OCI-LY7 (cell line): Measurements from ENCODE around the gene KIF26A.

ENCODE experiments used
- EZH2phosphoT487 ChIP-seq: fragments of 200-600 bp; sonication (generic); IDR thresholded peaks from 2 replicates; pipeline ENCODE4 v1.6.1; 2018; ENCODE audit warnings: low read depth, borderline replicate concordance, mild to moderate bottlenecking, mixed run types, antibody characterized with exemption, low read length, moderate library complexity, mixed read lengths
- TF ChIP-seq, protein P1 (sequence below): fragments of 200-600 bp; sonication (generic); conservative IDR thresholded peaks from 2 replicates; pipeline ENCODE4 v1.5.1; 2014; ENCODE audit warnings: mild to moderate bottlenecking, antibody characterized with exemption, low read length, moderate library complexity, mixed read lengths

DNA sequence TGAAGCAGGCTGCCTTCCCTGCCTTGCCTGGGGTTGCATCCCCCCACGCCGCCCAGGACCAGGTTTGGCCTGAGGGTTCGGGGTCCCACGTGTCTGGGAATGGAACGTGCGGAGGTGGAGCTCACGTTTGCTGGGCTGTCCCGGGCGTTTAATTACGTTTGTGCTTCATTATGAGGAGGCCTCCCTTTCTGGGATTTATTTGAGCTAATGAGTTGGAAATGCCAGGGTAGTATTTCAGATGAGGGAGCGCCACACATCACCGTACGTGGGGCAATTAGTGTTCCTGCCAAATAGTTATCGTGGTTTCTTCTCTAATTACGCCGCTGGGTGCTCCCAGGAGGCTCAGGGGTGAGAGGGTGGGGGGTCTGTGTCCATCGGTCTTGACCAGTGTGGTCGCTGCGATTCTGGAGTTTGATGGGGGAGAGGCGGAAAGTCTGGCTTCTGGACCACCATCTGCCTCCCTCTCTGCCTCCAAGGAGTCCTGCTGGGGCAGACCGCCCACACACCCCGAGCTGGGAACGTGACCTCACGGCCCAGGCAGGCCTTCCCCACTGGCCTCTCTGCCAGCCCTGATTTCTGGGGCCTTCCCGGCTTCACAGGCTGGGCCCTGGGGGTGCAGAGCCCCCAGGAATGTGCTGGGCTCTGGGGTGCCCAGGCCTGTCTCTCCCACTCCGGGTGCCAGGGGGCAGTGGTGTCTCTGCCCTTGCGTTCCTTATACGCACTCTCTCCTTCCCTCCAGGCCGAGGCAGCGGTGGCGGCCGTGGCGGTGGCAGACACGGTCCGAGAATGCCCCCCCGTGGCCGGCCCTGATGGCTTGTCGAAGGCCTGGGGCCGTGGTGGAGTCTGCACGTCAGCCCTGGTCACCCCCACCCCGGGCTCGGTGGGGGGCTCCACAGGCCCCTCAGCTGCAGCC lies 18.9 kb downstream of the KIF26A start:
- TF ChIP-seq, protein P1, sequence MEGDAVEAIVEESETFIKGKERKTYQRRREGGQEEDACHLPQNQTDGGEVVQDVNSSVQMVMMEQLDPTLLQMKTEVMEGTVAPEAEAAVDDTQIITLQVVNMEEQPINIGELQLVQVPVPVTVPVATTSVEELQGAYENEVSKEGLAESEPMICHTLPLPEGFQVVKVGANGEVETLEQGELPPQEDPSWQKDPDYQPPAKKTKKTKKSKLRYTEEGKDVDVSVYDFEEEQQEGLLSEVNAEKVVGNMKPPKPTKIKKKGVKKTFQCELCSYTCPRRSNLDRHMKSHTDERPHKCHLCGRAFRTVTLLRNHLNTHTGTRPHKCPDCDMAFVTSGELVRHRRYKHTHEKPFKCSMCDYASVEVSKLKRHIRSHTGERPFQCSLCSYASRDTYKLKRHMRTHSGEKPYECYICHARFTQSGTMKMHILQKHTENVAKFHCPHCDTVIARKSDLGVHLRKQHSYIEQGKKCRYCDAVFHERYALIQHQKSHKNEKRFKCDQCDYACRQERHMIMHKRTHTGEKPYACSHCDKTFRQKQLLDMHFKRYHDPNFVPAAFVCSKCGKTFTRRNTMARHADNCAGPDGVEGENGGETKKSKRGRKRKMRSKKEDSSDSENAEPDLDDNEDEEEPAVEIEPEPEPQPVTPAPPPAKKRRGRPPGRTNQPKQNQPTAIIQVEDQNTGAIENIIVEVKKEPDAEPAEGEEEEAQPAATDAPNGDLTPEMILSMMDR = no peak
- no peak for TF ChIP-seq EZH2phosphoT487
